SK-N-SH (cell line): Measurements from ENCODE around the gene SCAPER.

ENCODE experiments used
- CTCF ChIP-seq: fragments of 200-600 bp; sonication (generic); IDR thresholded peaks from 2 replicates; pipeline ENCODE4 v1.6.1; 2017; ENCODE audit warnings: antibody characterized with exemption, mild to moderate bottlenecking, moderate library complexity
- POLR2AphosphoS5 ChIP-seq: IDR thresholded peaks from 2 replicates; pipeline ENCODE4 v1.6.1; 2012; ENCODE audit warnings: low read depth, low read length

DNA sequence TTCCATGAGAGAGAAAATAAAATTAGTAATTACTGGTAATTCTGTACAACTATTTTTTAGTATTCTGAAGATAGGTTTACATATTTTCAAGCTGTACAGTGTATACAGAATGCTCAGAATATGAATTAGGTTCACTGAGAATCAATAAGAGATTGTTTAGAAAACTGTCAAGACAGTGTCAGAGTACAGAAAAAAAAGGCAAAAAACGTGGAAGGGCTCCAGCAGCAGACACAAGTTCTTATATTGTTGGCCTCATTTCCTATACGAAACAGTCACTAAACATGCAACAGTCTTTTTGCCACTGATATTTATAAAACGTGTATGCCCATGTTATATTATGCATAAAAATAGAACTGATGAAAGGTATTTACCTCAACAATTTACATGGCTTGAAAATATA, 464.7 kb downstream of the SCAPER start:
- TF ChIP-seq CTCF: no peak
- no peak for TF ChIP-seq POLR2AphosphoS5
